ENCODE data around the gene DIS3L2.
"Not testable (repeated sequence)": the region's sequence is repeated elsewhere in the genome, so short reads cannot be mapped to it uniquely, and the experiment has no call there.

DIS3L2 gene

DNA sequence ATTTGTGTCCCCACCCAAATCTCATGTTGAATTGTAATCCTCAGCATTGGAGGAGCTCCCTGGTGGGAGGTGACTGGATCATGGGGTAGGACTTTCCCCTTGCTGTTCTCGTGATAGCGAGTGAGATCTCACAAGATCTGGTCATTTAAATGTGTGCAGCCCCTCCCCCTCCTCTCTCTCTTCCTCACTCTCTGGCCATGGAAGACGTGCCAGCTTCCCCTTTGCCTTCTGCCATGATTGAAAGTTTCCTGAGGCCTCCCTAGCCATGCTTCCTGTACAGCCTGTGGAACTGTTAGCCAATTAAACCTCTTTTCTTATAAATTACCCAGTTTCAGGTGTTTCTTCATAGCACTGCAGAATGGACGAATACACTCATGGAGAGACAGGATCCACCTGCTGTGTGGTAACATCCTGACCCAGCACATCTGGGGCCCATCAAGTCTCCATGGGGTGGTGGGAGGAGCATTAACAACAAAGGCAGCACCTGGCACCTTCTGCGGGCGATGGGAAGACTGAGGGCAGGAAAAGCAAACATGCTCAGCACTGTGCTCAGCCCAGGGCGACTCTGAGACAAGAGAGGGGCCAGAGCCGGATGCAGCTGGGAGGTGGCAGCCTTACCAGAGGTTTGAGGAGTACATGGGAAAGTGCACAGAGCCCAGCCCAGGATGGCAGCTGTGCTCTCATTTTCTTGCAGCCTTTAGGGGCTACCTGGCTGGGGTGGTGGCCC is 400.8 kb downstream of the DIS3L2 start:
- peak; percentile 50 for DNase-seq

DNA sequence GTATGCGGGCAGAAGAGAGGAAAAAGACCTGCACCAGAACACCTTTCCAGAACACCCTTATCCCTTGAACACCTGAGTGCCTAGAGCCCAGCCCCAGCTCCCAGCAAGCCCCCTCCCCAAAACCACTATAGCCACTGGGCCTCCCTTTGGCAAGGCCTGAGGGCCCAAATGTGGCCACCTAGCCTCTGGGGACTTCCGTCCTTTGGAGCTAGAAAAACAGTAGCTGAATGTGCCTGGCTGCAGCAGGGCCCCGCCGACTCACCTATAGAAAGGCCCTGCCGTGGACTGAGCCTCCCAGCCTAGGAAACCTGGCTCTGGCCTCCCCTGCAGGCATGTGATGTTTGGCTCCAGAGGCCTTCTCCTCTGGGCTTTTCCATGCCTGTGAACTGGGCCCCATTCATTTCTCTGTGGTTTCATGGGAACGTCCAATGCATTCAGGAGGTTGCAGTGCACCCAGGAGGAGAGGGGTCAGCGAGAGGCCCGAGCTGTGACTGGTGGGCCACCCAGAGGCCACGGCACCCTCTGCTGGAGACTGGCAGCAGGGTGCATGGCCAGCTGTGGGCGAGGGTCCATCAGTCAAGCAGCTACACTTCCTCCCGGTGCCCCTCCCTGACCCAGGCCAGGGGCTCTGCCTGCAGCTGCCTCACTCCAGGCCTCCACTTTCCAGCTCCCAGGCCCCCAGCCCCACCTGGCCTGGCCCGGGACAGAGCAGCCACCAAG is 401.7 kb downstream of the DIS3L2 start:
- DNase-seq = not testable (repeated sequence)

DNA sequence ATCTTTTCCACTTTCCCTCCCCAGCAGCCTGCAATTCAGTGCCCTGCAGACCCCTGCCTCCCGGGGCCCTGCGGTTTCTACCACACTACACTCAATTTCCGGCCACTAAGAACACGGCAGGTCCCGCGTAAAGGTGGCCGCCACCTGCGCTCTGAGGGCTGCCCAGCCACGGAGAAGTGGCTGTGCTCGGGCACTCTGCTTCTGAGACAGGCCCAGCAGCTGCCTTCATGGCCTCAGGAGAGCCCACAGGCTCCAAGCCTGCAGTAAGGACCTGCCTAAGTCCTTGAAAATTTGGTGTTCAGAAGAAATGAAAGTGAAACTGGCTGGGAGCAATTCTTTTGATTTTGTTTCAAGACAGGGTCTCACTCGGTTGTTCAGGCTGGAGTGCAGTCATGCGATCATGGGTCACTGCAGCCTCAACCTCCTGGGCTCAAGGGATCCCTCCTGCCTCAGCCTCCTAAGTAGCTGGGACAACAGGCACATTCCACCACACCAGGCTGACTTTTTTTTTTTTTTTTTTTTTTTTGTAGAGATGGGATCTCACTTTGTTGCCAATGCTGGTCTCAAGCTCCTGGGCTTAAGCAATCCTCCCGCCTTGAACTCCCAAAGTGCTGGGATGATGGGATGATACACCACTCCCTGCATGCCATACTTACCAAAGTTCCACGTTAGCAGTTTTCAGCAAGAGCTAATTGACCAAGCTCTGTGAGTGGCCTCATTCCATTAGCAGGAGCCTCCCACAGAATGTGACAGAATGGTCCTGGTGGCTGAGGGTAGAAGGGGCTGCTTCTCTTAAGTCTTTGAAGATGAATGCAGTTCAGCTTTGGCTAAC is 402.5 kb downstream of the DIS3L2 start:
- no peak for DNase-seq

DNA sequence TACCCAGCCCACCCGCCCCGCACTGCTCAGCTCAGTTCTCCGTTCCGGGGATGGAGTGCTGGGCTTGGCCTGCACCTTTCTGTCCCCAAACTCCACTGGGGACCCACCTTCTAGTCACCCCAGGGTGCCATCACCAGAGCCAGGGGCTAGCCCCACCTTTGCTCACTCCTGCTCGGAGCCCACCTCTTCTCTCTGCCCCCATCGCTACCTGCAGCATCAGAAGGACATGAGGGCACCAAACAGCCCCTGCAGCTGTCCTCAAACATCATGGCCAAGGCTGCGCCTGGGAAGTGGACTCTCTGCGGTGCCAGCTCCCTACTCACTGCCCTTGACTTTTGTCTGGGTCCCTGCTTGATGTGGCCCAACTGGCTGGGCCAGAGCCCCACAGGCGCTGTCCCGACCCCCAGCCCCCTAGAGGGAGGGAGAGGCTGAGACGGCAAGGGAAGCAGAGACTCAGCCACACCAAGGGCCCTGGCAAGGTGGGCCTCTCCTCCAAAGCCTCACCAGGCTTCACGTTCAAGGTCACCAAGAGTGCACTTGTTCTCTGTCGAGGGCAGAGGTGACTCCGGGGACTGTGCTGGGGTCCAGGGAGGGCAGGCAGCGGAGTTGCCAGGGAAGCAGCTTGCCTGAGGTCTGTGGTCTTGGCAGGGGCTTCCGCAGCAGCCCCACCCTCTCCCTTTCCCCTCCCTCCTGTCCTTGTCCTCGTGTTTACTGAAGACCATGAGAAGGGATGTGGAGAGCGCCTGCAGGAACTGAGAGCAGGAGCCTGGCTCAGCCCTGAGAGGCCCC is 403.5 kb downstream of the DIS3L2 start:
- not testable (repeated sequence) for DNase-seq

DNA sequence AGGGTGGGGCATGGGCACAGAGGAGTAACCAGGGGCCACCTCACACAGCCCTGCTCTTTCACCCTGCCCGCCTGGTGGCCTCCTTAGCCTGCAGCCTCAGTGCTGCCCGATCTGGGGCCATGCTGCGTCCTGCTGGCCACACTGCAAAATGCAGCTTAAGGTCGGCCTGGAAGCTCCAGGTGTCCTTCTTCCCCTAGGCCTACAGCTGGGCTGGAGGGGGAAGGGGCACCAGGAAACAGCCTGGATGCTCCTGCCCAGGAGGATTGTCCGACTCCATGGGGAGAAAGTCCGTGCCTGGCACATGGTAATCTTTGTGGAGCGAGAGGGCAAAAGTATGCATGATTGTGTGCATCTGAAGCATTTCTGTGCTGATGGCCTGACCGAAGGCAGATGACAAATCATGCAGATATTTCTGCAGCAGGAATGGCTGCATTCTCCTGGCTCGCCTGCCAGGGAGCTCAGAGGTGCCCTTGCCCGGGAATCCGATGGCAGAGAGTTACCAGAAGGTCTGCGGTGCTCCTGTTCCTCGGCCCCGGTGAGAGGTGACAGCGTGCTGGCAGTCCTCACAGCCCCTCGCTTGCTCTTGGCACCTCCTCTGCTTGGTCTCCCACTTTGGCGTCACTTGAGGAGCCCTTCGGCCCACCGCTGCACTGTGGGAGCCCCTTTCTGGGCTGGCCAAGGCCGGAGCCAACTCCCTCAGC is 404.3 kb downstream of the DIS3L2 start:
- no peak for DNase-seq

DNA sequence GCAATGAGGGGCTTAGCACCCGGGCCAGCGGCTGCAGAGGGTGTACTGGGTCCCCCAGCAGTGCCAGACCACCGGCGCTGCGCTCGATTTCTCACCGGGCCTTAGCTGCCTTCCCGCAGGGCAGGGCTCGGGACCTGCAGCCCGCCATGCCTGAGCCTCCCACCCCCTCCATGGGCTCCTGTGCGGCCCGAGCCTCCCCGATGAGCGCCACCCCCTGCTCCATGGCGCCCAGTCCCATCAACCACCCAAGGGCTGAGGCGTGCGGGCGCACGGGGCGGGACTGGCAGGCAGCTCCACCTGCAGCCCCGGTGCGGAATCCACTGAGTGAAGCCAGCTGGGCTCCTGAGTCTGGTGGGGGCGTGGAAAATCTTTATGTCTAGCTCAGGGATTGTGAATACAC is 404.9 kb downstream of the DIS3L2 start:
- not testable (repeated sequence) for DNase-seq

DNA sequence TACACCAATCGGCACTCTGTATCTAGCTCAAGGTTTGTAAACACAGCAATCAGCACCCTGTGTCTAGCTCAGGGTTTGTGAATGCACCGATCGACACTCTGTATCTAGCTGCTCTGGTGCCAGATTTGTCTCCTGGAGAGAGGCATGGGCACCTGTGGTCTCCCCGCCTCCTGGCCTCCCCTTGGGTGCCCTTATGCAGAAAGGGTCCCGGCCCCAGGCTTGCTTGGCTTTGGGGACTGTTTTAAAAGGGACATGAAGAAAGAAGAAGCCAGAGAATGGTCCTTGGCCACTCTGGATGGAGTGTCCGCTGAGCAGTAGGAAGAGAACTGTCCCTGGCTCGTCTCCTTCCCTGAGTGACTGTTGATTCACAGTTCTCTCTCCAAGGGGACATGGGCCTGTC is 405.5 kb downstream of the DIS3L2 start:
- no peak for DNase-seq

DNA sequence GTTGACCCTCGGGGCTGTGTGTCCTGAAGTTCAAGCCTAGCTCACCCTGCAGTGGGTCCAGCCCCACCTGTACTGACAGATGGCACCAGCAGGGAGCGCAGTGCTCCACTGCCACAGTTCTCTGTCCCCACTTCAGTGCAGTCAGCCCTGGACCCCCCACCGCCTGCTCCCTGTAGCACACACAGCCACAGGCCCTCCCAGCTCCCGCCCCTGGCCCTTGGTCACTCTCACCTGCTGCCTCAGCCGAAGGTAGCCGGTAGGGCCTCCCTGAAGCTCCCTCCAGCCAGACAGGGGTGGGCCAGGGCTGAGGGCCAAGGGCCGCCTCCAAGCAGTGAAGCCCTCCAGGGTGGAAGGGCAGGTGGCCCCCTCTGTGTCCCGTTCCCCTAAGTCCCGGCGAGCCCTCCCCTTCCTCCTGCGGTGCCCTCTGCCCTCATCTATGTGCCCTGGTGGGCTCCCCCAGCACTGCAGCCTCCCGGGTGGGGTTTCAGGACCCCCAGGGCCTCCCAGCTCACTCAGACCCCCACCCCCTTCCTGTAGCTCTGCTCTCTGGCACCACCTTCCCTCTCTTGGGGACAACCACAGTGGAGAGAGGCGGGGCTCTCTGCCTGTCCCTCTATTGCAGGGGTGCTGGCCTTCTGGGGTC is 406.2 kb downstream of the DIS3L2 start:
- no peak for DNase-seq

DNA sequence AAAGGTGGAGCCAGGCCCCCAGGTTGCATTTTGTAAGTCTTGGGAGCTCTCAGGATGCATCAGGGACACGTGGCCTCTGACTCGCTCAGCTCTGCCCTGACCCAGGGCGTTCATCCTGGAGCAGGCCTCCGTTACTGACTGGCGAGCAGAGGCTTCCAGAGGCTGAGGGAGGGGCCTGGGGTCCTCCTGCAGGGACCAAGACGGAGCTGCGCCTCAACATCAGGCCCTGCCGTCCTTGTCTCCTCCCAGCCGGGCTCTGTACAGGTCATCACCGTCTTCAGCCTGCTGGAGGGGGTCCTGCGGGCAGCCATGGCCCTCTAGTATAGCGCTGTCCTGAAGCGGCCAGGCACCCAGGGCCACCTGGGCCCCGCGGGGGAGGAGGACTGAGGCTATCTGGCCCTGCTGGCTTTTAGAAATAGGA is 406.8 kb downstream of the DIS3L2 start:
- DNase-seq = no peak

DNA sequence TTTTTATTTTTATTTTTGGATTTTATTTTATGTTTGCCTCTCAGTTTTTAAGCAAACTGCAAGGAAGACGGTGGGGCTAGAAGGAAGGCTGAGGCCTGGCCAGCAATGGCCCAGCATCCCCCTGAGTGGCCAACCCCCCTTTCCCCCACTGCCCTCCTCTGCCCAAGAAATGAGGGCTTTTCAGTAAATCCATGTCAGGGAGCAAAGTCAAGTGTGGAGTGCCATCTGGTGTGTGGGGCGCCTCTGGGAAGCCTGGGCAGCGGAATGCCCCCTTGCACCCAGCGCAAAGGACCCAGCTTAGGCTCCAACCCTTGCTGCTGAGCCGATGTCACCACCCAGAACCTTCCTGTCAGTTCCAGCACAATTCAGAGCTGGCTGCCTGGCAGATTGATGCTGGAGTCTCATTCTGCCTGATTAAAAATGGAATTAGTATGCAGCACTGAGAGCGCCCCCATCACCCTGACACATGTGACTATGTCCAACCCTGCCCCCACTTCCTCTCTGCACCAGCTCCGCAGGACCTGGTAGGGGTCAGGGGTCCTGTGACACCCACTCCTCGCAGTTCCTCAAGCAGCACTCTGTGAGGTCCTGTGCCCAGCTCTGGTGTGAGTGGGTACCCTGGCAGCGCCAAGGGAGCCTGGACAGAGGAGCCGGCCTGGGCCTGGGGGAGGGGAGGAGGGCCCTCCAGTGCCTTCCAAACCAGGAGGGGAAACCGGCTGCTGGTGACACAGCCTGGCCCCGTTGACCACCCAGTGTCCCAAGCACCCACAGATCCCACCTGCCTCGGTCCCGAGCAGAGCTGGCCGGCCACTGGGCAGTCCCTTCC is 407.8 kb downstream of the DIS3L2 start:
- no peak for DNase-seq

DNA sequence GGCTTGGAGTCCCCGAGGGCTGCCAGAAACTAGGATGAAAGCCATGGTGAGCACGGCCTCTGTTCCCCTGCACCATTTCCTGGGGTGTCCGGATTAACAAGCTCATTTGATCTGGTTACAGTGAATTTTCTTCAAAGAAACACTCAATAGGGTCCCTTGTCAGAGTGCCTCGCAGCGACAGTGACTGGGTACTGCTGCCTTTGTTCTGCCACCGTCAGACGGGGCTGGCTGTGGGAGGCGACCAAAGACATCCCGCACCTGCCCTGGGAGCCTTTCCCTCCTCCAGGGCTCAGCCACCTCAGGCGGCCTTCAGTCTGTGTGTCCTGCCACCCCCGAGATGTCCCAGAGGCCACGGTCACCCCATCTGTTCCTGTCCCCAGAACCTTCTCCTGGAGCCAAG is 408.5 kb downstream of the DIS3L2 start:
- not testable (repeated sequence) for DNase-seq

DNA sequence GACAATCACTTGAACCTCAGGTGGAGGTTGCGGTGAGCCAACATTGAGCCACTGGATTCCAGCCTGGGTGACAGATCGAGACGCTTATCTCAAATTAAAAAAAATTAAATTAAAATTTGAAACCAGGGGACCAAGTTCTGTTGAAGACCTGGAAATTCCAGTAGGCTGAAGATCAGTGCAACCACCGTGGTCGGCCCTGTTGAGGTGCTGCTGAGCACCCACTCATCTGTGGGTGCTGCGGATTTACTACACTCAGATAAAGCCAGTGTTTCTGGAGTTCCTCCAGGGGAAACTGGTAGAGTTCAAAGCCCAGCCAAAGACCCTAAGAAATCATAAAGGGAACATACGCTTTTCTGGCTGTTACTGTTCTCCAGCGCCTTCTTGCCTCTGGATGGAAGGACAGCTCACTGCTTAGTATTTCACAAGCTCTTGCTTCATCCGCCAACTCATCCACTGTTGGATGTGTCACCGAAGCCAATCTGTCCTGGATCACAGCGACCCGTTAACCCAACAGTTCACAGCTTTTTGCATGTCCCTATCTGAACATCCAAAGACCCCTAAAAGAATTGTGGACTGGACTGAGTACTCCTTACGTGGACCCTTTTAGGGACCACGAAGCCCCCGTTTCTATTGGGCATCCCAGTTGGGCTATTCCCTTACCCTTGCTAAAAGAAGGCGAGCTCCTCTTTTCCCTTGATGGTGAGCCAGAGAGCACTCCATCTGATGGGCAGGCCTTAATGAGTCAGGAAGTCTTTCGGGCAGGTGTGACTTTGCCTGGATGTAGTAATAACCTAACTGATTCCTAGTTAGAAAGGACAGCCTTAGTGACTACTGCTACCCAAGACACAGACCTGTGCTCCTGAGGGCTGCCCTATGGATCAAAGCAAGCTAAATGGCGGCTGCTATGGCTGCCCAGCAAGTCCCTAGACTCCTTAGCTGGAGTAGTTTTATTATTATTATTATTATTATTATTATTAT is 411.0 kb downstream of the DIS3L2 start:
- no peak for DNase-seq

DNA sequence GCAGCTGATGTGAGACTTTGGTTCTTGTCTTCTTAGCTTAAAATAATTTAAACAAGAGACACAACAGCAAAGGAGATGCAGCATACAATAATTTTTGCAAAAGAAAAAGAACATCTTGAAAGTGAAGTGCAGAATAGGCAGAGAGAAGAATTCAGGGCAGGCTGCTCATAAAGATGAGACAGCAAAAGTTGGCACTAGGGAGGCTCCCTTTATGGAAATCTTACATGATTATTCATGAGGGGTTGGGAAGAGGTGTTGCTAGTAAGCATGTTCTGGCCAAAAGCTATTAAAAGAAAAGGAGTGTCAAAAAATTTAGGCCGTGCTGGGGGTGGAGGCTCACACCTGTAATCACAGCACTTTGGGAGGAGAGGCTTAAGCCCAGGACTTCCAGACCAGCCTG is 412.8 kb downstream of the DIS3L2 start:
- DNase-seq = no peak

DNA sequence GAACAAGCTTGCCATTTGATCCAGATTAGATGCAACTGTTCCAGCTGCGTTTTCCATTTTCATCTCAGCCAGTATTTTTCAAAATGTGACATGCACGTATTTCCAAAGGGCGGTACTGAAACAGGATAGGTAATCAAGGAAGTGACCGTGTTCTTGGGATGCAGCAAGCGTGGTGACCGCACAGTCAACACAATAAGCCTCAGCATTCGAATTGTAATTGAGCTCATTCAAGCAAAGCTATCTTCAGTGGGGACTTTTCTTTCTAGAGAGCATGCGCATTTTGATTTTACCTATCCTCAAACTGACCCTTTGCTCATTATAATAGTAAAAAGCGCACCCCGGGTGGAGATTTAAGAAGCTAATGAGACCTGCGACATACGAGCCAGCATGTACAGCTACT is 413.7 kb downstream of the DIS3L2 start:
- DNase-seq = no peak

DNA sequence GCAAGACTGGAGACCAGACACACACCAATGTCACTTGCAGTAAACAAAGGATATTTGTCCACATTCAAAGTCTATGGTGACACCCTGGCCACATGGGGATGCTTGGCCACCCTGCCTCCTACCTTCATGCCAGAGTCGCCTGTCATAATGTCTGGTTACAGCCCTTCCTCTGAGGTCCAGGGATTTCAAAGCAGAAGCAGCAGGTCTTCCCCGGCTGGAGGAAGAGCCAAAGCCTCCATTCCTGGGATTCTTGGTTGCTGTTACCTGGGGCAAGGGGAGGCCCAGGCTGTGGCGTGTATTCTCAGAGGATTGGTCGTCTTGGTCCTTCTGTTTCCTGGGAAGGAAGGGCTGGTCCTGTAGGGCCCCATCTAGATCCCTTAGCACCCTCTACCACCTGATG is 414.7 kb downstream of the DIS3L2 start:
- DNase-seq = no peak

DNA sequence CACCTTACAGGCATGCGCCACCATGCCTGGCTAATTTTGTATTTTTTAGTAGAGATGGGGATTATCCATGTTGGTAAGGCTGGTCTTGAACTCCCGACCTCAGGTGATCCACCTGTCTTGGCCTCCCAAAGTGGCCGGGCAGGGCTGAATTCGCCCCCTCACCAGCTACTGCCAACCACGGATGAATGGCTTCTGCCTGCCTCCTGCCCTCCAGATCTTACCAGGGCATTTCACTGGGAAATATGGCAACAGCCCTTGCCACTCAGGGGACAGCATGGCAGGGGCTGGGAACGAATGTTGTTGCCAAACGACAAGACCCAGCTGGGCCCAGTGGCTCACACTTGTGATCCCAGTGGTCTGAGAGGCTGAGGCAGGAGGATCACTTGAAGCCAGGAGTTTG is 415.2 kb downstream of the DIS3L2 start:
- DNase-seq = no peak

DNA sequence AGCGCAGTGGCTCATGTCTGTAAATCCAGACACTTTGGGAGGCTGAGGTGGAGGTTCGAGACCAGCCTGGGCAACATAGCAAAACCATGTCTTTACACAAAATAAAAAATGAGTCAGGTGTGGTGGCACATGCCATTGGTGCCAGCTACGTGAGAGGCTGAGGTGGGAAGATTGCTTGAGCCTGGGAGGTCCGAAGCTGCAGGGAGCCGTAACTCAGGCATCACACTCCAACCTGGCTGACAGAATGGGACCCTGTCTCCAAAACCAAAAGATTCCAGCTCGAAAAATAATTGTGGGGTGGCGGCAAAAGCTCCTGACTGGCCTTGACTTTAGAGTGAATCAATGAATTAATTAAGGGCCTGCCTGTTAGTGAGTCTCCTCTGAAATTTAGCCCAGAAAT is 415.8 kb downstream of the DIS3L2 start:
- no peak for DNase-seq

DNA sequence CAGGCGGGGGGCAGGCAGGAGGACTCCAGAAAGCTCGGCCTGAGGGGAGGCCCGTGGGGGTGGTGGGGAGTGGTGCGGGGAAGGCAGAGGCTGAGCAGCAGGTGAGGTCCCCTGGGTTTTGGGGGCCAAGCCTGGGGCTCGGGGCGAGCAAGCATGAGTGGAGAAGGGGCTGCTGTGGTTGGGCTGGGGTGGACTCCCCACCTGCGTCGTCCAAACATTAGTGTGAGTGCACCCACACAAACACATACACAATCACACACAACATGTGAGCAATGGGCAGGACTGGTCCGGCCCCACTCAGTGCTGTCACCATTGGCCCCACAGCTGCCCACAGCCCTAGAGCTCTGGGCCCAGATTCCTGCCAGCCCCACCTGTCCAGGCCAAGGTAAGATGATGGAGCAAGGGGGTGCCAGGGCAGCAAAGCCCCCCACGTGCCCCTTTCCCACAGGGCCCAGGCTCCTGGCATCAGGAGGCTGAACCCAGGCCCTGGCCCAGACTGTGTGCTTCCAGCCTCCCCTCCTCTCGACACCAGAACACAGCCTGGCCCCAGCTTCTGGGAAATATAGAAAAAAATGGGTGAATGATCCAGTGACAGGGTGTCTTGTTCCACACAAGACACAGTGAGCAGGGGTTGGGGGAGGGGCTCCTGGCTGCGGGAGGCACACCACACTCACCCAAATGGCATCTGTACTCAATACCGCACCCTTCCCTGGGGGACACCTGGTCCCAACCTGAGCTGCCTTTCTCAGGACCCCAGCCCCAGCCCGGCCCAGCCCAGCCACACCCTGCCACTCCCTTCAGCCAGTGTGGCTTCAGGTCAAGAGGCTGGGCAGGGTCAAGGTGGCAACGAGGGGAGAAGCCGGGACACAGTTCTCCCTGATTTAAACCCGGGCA is 416.6 kb downstream of the DIS3L2 start:
- no peak for DNase-seq

Measured in NCI-H2029 treated with DMSO at 0.1 percent for 48 hours (cell line).